GM12878 (cell line): ENCODE data around the gene DTD1. TPM values are rescaled to one million over a fixed set of nuclear protein-coding genes. Genes with fewer than 3 reads are reported as not detected.

Source experiments
- BMI1 ChIP-seq: fragments of 450-650 bp; IDR thresholded peaks from 2 replicates; pipeline ENCODE4 v1.6.1; 2016; ENCODE audit warnings: mild to moderate bottlenecking, moderate library complexity, borderline replicate concordance
- CBFB ChIP-seq: IDR thresholded peaks from 2 replicates; pipeline ENCODE4 v1.6.1; 2016; ENCODE audit warnings: antibody characterized with exemption, low read depth
- CHD4 ChIP-seq: fragments of 200-600 bp; sonication (generic); IDR thresholded peaks from 2 replicates; pipeline ENCODE4 v1.6.1; 2016; ENCODE audit warnings: mild to moderate bottlenecking
- CUX1 ChIP-seq: IDR thresholded peaks from 2 replicates; pipeline ENCODE4 v1.6.1; 2012; ENCODE audit warnings: improper control_type of control experiment, low read depth, low read length; ENCODE audit not compliant: insufficient replicate concordance
- E2F8 ChIP-seq: fragments of 450-650 bp; IDR thresholded peaks from 2 replicates; pipeline ENCODE4 v1.6.1; 2018; ENCODE audit warnings: mild to moderate bottlenecking, low read depth, moderate library complexity; ENCODE audit not compliant: partially characterized antibody
- EZH2 ChIP-seq: IDR thresholded peaks from 2 replicates; pipeline ENCODE4 v1.6.1; 2012; ENCODE audit warnings: low read depth, mild to moderate bottlenecking, control low read depth, inconsistent platforms, low read length, borderline replicate concordance; ENCODE audit not compliant: control insufficient read depth
- HDAC6 ChIP-seq: fragments of 200-600 bp; sonication (generic); IDR thresholded peaks from one replicate; pipeline ENCODE4 v1.8.0; 2017; ENCODE audit warnings: antibody characterized with exemption; ENCODE audit not compliant: unreplicated experiment
- IKZF1 ChIP-seq: fragments of 450-650 bp; conservative IDR thresholded peaks from 2 replicates; pipeline ENCODE4 v1.6.1; 2017; ENCODE audit warnings: antibody characterized with exemption, mild to moderate bottlenecking
- MTA3 ChIP-seq: IDR thresholded peaks from 2 replicates; pipeline ENCODE4 v1.6.1; 2012; ENCODE audit warnings: low read length, inconsistent platforms, borderline replicate concordance
- NKRF ChIP-seq: fragments of 450-650 bp; conservative IDR thresholded peaks from 2 replicates; pipeline ENCODE4 v1.6.1; 2017; ENCODE audit warnings: mild to moderate bottlenecking, moderate library complexity
- PAX8 ChIP-seq: fragments of 450-650 bp; IDR thresholded peaks from 2 replicates; pipeline ENCODE4 v1.6.1; 2017; ENCODE audit warnings: mild to moderate bottlenecking, moderate library complexity
- RCOR1 ChIP-seq: conservative IDR thresholded peaks from 2 replicates; pipeline ENCODE4 v1.6.1; 2012; ENCODE audit warnings: low read depth, low read length, improper control_type of control experiment
- REST ChIP-seq: IDR thresholded peaks from 2 replicates; pipeline ENCODE4 v1.6.1; 2012; ENCODE audit warnings: mild to moderate bottlenecking, low read depth, low read length
- SP1 ChIP-seq: IDR thresholded peaks from one replicate; pipeline ENCODE4 v1.6.1; 2011; ENCODE audit warnings: low read depth, low read length
- ZNF384 ChIP-seq: IDR thresholded peaks from 2 replicates; pipeline ENCODE4 v1.6.1; 2012; ENCODE audit warnings: low read depth, mild to moderate bottlenecking, low read length, improper control_type of control experiment, borderline replicate concordance
- polyA plus RNA-seq, 11 experiments: library from polyadenylated mRNA; depleted of rRNA in 4 of 11; unstranded in 6 of 11; stranded (reverse) in 5 of 11; fragments of >200 nt; fragmentation: Nextera tagmentation in 4 of 11; fragmentation: Illumina TruSeq in 1 of 11; extraction: Ambion mirVana in 4 of 11; extraction: Trizol in 1 of 11; gene quantifications; 1 replicate in 1 of 11; 2 replicates in 10 of 11; pipeline versions ENCODE4 v1.2.1 to v1.2.3, GENCODE V29; 2011 to 2016; ENCODE audit warnings: inconsistent platforms in 2 of 11, missing spikeins in 2 of 11, low read depth in 1 of 11
- total RNA-seq, 4 experiments: library from RNA; depleted of rRNA in 3 of 4; stranded (reverse); fragments of >200 nt in 3 of 4; fragmentation: Illumina TruSeq in 1 of 4; extraction: Trizol in 1 of 4; gene quantifications; 2 replicates each; pipeline versions ENCODE4 v1.2.1 to v1.2.3, GENCODE V29; 2013 to 2021

DTD1 gene
- total and polyA plus RNA-seq, 10 of the 15 experiments (the other 5 are each of a cell fraction or from before 2014, with no cell fraction given), result 24.3 to 99.8 (median 63.3) TPM

GRCh38 chr20:18750735-18751134 is 162.9 kb downstream of the DTD1 start (continued):
- TF ChIP-seq CUX1, result no peak
- TF ChIP-seq SP1, result no peak
- peak; percentile 59 for TF ChIP-seq IKZF1
- TF ChIP-seq CHD4, result no peak
- no peak for TF ChIP-seq MTA3
- TF ChIP-seq EZH2, result no peak
- TF ChIP-seq RCOR1, result no peak
- no peak for TF ChIP-seq REST
- TF ChIP-seq NKRF, result no peak
- no peak for TF ChIP-seq HDAC6
- TF ChIP-seq ZNF384, result no peak
- no peak for TF ChIP-seq PAX8
- TF ChIP-seq E2F8, result no peak
- no peak for TF ChIP-seq CBFB
- TF ChIP-seq BMI1, result no peak
